ENCODE measurements around the gene SOX4.

Gene SOX4

GRCh38 chr6:21614226-21614625 is 20.7 kb downstream of the SOX4 start:
- no peak for DNase-seq (ENCODE audit: low spot score)

GRCh38 chr6:21615504-21615903 is 22.0 kb downstream of the SOX4 start:
- no peak for DNase-seq (ENCODE audit: low spot score)

DNA sequence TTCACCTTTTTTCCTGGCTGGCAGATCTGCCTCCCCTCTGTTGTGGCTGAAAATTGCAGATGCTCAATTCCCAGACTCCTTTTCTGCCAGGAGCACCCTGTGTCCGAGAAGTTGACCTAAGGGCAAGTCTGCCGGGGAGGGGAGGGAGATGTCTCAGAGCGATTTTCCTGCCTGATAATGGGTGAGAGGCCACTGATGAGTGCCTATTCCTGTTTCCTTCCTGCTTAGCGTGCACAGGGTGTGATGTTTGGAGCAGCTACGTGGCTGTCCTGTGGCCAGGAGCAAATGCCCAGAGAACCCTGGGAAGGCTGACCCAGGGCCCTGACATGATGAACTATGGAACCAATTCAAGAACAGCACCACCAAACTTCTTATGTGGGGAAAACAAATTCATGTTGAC is 22.5 kb downstream of the SOX4 start:
- no peak for DNase-seq (ENCODE audit: low spot score)

DNA sequence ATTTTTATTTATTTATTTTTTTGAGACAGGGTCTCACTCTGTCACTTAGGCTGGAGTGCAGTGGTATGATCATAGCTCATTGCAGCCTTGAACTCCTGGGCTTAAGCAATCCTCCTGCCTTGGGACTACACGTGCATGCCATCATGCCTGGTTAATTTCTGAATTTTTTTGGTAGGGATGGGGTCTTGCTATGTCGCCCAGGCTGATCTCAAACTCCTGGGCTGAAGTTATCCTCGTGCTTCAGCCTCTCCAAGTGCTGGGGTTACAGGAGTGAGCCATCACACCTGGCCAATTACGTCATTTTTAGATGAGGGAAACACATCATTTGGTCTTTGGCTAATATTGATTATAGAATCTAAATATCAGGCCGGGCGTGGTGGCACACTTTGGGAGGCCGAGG is 32.1 kb downstream of the SOX4 start:
- no peak for DNase-seq (ENCODE audit: low spot score)

- DNase-seq (ENCODE audit: low spot score): no peak
Observed at GRCh38 chr6:21626756-21627155, 33.2 kb downstream of the SOX4 start.

DNA sequence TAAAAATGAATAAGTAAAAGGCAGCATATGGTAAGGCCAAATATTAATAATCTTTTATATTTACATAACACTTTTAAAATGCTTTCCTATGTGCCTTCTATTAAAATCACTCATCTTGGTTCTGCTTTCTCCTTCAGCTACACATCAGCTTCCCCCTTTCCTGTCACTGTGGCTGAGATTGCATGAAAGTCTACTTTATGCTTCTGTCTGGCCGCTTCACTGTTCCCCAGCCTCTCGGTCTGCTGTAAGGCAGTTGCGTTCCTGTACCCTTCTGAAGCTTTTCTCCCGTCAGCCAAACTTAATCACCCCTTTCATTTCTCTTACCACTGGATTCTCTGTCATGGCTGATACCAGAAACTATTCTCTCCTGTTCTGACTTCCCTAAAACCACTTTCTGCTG is 34.6 kb downstream of the SOX4 start:
- DNase-seq (ENCODE audit: low spot score): no peak

DNA sequence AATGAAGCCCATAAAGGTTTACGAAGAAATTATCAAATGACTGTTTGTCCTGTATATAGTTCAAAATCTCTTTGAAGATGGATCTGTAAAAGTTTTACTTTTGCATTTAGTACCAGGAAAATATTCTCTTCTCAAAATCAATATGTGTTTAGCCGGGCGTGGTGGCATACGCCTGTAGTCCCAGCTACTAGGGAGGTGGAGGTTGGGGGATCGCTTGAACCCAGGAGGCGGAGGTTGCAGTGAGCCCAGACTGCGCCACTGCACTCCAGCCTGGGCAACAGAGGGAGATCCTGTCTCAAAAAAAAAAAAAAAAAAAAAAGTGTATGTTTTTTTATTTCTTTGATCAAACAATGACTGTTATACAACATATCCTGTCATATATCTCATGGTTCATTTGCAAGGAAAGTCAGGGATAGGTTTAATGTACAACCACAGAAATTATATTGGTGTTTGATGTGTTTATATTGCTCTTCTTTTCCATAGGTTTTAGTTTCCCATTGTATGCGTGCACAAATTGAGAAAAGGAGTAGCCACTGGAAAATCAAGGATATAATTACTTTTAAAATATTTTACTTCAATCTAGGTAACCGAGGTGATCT is 40.1 kb downstream of the SOX4 start:
- DNase-seq (ENCODE audit: low spot score): no peak

DNA sequence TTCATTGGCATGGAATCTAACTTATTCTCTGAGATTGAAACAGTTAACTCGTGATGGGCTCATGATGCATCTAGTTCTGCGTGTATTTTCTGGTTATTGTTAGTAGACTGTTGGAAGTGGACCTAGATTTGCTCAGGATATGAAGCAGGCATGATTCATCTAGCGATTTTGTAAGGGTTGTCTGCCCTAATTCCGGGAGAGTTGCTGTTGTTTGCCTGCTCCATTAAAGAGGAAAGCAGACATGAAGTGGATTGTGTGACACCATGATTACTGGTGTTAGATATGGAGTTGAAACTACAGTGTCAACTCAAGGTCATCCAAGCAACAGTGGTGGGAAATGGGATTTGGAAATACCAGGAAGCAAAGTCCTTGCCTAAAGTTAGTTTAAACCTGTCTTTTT is 41.0 kb downstream of the SOX4 start:
- DNase-seq (ENCODE audit: low spot score): no peak

DNA sequence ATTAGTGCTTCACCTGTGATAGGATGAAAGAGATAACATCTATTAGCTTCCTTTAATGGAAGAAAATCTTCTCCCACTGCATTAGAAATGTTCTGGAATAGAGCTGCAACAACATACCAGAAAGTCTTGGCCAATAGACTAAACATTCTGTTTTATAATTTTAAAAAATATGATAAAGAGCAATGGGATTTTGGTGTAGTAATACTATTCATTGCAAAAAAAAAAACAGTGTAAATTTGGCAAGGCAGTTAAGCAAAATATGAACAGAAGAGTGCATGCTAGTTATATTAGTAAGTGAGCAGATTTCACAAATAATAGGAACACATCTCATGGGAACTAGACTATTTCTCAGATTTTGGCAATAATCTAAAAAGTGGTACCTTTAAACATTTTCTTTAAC is 43.3 kb downstream of the SOX4 start:
- no peak for DNase-seq (ENCODE audit: low spot score)

GRCh38 chr6:21639316-21639715 is 45.8 kb downstream of the SOX4 start:
- no peak for DNase-seq (ENCODE audit: low spot score)
